ENCODE results near the gene NOP14.
A peak's percentile ranks its signal among the peaks of the same experiment; 100 is the strongest.
"Not testable (repeated sequence)": the region's sequence is repeated elsewhere in the genome, so short reads cannot be mapped to it uniquely, and the experiment has no call there.

The NOP14 gene

GRCh38 chr4:2963175-2963965 lies at the start of gene NOP14, which contains the start of gene GRK4:
Gene NOP14, minus strand, starts transcription at chr4:2963406. Its CDS starts 87 bp downstream, at chr4:2963319.
Gene GRK4, plus strand, starts transcription at chr4:2963571. Its CDS starts 500 bp downstream, at chr4:2964071.
- peak; percentile 89 to 96 (median 94) for DNase-seq (ENCODE audit: low read depth in 4 of 4, low spot score in 1 of 4)

GRCh38 chr4:3011456-3012220 lies 48.4 kb upstream of the NOP14 start:
- DNase-seq (ENCODE audit: low read depth in 4 of 4, low spot score in 1 of 4), result no peak

GRCh38 chr4:3010998-3011397 lies 47.8 kb upstream of the NOP14 start:
- no peak for DNase-seq (ENCODE audit: low read depth in 4 of 4, low spot score in 1 of 4)

GRCh38 chr4:3010577-3010976 lies 47.4 kb upstream of the NOP14 start:
- DNase-seq (ENCODE audit: low read depth in 4 of 4, low spot score in 1 of 4), result no peak

GRCh38 chr4:3009422-3009821 lies 46.2 kb upstream of the NOP14 start:
- no peak for DNase-seq (ENCODE audit: low read depth in 4 of 4, low spot score in 1 of 4)

GRCh38 chr4:3007724-3008123 lies 44.5 kb upstream of the NOP14 start:
- DNase-seq (ENCODE audit: low read depth in 4 of 4, low spot score in 1 of 4), result no peak

- no peak for DNase-seq (ENCODE audit: low read depth in 4 of 4, low spot score in 1 of 4)
These were observed 33.2 kb upstream of the NOP14 start for GRCh38 chr4:2996415-2996814.

GRCh38 chr4:2995546-2996265 lies 32.5 kb upstream of the NOP14 start:
- DNase-seq (ENCODE audit: low read depth in 4 of 4, low spot score in 1 of 4), result no peak

- no peak for DNase-seq (ENCODE audit: low read depth in 4 of 4, low spot score in 1 of 4)
These were observed 31.7 kb upstream of the NOP14 start for GRCh38 chr4:2994917-2995316.

- no peak for DNase-seq (ENCODE audit: low read depth in 4 of 4, low spot score in 1 of 4)
These were observed 28.0 kb upstream of the NOP14 start for GRCh38 chr4:2991243-2991642.

GRCh38 chr4:2983715-2984114 lies 20.5 kb upstream of the NOP14 start:
- DNase-seq (ENCODE audit: low read depth in 4 of 4, low spot score in 1 of 4), result not testable (repeated sequence)

- no peak for DNase-seq (ENCODE audit: low read depth in 4 of 4, low spot score in 1 of 4)
These were observed 18.8 kb upstream of the NOP14 start for GRCh38 chr4:2982012-2982411.

- no peak for DNase-seq (ENCODE audit: low read depth in 4 of 4, low spot score in 1 of 4)
These were observed 18.1 kb upstream of the NOP14 start for GRCh38 chr4:2981256-2981819.

- no peak for DNase-seq (ENCODE audit: low read depth in 4 of 4, low spot score in 1 of 4)
These were observed 14.2 kb upstream of the NOP14 start for GRCh38 chr4:2977211-2978088.

GRCh38 chr4:2971275-2971674 lies 8.1 kb upstream of the NOP14 start:
- DNase-seq (ENCODE audit: low read depth in 4 of 4, low spot score in 1 of 4), result no peak

- no peak for DNase-seq (ENCODE audit: low read depth in 4 of 4, low spot score in 1 of 4)
These were observed 5.2 kb upstream of the NOP14 start for GRCh38 chr4:2968381-2968780.

GRCh38 chr4:2965262-2965661 lies 2.1 kb upstream of the NOP14 start:
- DNase-seq (ENCODE audit: low read depth in 4 of 4, low spot score in 1 of 4), result no peak

- no peak for DNase-seq (ENCODE audit: low read depth in 4 of 4, low spot score in 1 of 4)
These were observed 1.6 kb upstream of the NOP14 start for GRCh38 chr4:2964706-2965258.

- DNase-seq (ENCODE audit: low read depth in 4 of 4, low spot score in 1 of 4), result no peak
These were observed 813 bp upstream of the NOP14 start for GRCh38 chr4:2963966-2964471.

Data from stimulated activated CD4-positive, alpha-beta T cell treated with anti-CD3 and anti-CD28 coated beads, Interleukin-1b, Interleukin-23, amount 100 ng/mL, for 24 hours (primary cell).